ENCODE results near the gene SNRNP48.

The SNRNP48 gene

GRCh38 chr6:7594579-7595125 is 4.7 kb downstream of the SNRNP48 start:
- no peak for TF ChIP-seq CTCF (IDR thresholded peaks at IDR 0.05; ENCODE audit: low read depth, low read length)
- no peak overlapping the region for H3K4me3 ChIP-seq (ENCODE audit: low read depth, low read length)

GRCh38 chr6:7604003-7604402 is 14.0 kb downstream of the SNRNP48 start:
- no peak for TF ChIP-seq CTCF (IDR thresholded peaks at IDR 0.05; ENCODE audit: low read depth, low read length)
- no peak overlapping the region for H3K4me3 ChIP-seq (ENCODE audit: low read depth, low read length)

- H3K4me3 ChIP-seq (ENCODE audit: low read depth, low read length), result no peak overlapping the region
- no peak for TF ChIP-seq CTCF (IDR thresholded peaks at IDR 0.05; ENCODE audit: low read depth, low read length)
Observed at GRCh38 chr6:7604506-7604905, 14.5 kb downstream of the SNRNP48 start.

GRCh38 chr6:7615611-7616383 is 25.8 kb downstream of the SNRNP48 start:
- no peak overlapping the region for H3K4me3 ChIP-seq (ENCODE audit: low read depth, low read length)
- peak; percentile 51 for TF ChIP-seq CTCF (IDR thresholded peaks at IDR 0.05; ENCODE audit: low read depth, low read length)

GRCh38 chr6:7617801-7618764 is 28.1 kb downstream of the SNRNP48 start:
- no peak for TF ChIP-seq CTCF (IDR thresholded peaks at IDR 0.05; ENCODE audit: low read depth, low read length)
- H3K4me3 ChIP-seq (ENCODE audit: low read depth, low read length), result no peak overlapping the region

- no peak for TF ChIP-seq CTCF (IDR thresholded peaks at IDR 0.05; ENCODE audit: low read depth, low read length)
- no peak overlapping the region for H3K4me3 ChIP-seq (ENCODE audit: low read depth, low read length)
Observed at GRCh38 chr6:7621761-7622160, 31.8 kb downstream of the SNRNP48 start.
